HS-27A (cell line): ENCODE data around the gene LEMD3.
"Not testable (repeated sequence)": the region's sequence is repeated elsewhere in the genome, so short reads cannot be mapped to it uniquely, and the experiment has no call there.

ENCODE experiments used
- DNase-seq: peaks from one replicate; pipeline ENCODE4 v3.0.0-alpha.2; 2012; ENCODE audit warnings: low read depth, missing footprints

Gene LEMD3

GRCh38 chr12:65279369-65280112 is 110.2 kb downstream of the LEMD3 start:
- DNase-seq = peak; percentile 26

- DNase-seq = no peak
These were observed 110.9 kb downstream of the LEMD3 start for GRCh38 chr12:65280306-65280705.

DNA sequence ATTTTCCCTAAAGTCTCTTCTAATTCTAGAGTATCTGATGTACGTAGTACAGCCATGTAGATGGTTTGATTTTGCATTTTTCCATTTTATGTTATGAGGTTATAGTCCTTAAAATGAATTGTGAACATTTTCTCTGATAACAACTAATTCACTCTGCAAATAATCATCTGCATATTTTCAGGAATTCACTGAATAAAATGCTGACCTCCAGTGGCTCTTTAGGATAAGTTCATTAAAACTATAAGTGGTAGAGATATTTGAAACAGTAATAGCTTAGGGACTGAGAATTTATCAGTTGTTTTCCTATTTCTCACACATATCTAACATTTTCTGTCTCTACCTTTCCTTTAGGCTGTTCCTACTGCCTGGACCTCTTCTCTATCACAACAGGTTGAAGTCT is 113.5 kb downstream of the LEMD3 start:
- DNase-seq = no peak

DNA sequence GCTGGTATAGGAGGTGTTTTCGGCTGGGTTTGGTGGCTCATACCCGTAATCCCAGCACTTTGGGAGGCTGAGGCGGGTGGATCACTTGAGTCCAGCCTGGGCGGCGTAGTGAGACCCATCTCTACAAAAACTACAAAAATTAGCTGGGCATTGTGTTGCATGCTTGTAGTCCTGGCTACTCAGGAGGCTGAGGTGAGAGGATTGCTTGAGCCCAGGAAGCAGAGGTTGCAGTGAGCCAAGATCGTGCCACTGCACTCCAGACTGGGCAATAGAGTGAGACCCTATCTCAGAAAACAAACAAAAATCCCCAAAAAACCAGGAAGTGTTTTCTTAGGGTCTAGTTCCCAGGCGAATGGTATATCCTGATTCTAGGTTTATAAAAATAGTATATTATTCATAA is 116.1 kb downstream of the LEMD3 start:
- not testable (repeated sequence) for DNase-seq

GRCh38 chr12:65287426-65287825 is 118.0 kb downstream of the LEMD3 start:
- no peak for DNase-seq

DNA sequence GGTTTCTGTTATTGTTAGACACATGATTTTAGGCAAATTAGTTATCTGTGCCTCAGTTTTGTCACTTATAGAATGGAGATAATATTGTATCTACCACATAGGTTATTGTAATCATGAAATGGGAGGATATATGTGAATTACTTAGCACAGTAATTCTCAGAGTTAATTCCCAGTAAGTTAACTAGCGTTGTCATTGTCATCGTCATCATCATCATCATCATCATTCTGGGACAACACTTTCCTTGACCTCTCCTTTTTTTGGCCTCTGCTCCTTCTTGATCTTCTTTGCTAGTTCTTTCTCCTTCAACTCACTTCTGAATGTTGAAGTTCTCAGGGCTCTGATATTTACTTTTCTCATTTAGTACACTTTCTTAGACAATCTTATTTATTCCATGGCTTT is 122.9 kb downstream of the LEMD3 start:
- DNase-seq = no peak

DNA sequence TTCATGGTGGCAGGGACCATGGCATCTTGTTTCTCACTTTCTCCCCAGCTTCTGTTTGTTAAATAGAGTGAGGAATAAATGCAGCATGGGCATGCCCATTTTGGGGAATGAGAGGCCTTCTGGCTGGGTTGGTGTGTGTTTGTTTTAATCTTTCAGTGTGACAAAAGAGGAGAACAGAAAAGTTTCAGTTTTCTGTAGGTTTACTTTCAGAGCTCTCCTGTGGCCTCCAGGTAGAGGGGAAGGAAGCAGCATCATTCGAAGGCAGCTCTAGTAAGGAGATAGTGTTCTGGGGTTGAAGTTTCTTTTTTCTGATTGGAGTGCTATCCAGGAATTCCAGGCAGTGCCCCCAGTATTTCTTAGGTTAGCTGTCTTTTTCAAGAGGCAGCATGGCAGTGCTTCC is 124.4 kb downstream of the LEMD3 start:
- no peak for DNase-seq

DNA sequence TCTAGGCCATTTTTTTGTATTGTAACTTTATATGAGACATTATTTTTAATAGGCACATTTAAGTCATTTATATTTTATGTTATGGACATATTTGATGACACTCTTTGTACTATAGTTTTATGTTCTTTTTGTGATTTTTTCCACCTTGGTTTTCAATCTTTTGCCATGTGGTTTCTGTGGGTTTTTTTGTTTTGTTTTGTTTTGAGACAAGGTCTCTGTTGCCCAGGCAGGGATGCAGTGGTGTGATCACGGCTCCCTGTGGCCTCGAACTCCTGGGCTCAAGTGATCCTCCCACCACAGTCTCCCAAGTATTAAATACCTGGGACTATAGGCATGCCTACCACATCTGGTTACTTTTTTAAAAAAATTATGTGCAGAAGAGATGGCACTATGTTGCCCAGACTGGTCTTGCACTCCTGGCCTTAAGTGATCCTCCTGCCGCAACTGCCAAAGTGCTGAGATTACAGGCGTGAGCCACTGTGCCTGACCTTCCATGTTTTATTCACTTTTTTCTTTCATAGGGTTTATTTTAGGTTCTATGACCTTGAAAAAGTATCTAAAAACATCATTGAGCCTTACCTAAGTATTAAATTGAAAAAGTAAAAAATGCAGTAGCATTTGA is 125.4 kb downstream of the LEMD3 start:
- DNase-seq = no peak

DNA sequence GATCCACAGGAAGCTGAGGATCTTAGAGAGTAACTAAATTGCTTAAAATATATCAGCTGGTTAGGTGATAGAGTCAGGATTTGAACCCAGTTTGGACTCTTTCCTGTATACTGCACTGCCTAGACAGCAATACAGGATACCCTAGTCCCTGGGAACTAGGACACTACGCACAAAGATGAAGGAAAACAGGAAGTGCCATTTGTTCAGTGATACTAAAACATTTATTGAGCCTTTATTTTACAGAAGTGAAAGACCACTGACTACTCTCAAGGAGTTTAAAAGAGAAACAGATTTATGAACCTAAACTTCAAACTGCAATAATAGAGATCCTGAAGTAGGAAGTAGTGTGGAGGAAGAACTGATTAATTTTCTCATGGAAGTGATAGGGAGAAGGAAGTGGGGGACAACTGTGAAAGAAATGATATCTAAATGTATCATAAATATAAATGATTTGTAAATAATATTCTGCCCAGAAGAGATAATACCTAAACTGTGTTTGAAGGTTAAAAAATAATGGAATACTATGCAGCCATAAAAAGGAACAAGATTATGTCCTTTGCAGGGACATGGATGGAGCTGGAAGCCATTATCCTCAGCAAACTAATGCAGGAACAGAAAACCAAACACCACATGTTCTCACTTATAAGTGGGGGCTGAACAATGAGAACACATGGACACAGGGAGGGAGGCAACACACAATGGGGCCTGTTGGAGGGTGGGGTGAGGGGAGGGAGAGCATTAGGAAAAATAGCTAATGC is 127.3 kb downstream of the LEMD3 start:
- DNase-seq = no peak
